GM19025 (cell line): ENCODE measurements around the gene ERC2.

ENCODE experiments used
- ATAC-seq: cut with Tn5 transposase; IDR thresholded peaks from one replicate; pipeline ENCODE4 v1.9.1; 2021; ENCODE audit warnings: mild to moderate bottlenecking, low read depth, moderate library complexity; ENCODE audit not compliant: unreplicated experiment

Gene ERC2

DNA sequence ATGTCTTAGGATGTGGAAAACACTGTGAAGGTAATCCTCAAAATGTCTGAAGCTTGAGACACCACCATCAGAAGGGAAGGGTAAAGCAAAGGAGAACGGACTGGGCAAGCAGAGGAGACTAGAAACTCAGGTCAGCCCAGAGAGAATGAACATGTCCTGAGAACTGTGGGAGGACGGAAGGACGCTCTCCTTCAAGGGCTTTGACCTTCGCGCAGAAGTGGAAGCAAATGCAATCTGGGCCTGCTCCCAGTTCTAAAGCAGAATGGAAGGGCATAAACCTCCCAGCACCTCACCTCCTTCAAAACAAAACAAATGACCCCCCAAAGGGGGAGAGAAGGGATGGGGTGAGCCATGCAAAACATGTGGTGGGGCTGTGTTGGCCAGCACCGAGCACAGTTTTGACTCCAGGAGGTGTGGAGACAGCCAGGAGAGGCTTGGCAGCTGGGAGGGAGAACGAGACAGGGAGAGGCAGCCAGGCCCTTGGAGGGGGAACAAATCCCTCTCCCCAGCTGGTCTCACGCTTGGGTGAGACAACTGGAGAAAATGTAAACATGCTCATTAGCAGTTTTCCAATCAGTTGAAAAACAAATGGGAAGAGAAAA is 758.8 kb downstream of the ERC2 start:
- no peak for ATAC-seq

DNA sequence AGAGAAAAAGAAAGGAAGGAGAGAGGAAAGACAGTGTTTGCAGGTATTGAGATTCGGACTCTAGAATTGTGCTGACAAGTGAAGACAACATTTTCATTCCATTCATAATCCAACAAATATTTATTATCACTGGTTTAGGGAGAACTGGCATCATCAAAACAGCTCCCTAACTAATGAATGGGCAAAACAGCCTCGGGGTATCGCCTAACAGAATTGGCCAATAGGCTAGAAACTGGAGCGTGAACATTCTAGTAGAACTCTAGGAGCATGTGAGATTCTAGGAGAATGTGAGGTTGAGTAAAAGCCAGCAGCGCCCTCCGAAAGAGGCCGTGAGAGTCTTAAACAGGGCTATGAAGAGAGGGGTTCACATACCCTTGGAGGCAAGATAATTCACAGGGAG is 759.3 kb downstream of the ERC2 start:
- ATAC-seq = no peak

DNA sequence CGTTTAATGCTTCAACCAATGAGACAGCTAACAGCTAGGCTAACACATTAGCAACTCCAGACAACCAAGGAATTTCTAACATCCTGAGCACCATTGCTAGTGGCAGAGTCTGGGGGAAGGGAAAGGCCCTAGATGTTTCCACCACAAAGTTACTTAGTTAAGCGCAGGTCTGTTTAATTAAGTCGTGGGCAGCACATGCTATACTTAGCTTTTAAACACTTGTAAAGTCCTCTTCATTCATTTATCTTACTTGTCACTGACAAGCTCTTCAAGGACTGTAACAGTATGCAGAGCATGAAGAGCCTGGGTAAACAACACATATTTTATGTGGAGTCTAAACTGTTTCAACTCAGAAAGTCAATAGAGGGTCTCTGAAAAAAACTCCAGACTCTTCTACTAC is 760.0 kb downstream of the ERC2 start:
- ATAC-seq = no peak

DNA sequence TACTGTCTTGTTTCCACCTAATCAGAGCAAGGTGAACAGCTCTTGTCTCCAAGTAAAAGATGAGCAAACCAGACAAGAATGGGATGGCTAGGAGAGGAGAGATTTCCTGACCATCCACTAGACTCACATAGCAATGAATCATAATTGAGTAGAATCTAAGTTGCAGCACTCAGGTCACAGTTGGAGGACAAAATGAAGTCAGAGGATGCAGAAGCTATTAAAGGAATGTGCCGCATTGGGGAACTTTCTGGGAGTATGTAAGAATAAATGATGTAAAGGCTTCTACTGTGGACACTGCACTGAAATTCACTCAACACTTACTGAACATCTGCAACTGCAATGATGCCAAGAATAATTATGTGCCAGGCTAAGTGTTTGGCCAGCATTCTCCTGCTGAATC is 763.7 kb downstream of the ERC2 start:
- no peak for ATAC-seq

DNA sequence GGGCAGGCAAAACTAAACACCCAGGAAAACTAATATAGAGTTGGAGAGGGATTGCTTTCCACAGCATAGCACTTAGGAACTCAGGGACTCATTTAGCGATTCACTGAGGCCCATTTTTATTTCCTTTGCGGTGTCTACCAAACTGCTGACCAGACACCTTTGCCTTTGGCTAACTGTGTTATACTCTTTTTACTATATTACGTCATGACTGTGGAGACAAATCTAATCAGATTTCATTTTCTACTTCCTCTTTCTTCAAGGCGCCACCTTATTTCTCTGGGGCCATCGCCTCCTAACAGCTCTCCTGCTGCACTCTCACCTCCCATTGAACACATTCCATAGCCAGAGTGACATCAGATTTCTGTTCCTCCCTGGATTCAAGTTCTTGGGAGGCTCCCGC is 765.4 kb downstream of the ERC2 start:
- ATAC-seq = no peak

DNA sequence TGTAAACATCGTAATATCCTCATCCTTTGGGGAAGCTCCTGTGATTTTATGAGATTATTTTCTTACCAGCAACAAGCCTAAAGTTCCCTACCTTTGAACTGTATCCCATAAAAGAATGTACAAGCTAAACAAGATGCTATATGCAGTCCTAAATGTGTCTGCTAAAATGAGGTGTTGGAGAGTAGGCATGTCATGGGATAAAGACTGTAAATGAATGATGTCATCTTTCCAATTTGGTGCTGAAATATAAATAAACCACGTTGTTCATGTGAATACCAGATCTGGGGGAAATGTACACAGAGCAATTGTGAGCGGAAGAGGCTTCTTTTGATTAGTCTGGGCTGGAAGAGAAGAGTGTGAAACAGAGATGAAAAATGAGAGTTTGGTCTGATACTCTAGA is 766.3 kb downstream of the ERC2 start:
- no peak for ATAC-seq

DNA sequence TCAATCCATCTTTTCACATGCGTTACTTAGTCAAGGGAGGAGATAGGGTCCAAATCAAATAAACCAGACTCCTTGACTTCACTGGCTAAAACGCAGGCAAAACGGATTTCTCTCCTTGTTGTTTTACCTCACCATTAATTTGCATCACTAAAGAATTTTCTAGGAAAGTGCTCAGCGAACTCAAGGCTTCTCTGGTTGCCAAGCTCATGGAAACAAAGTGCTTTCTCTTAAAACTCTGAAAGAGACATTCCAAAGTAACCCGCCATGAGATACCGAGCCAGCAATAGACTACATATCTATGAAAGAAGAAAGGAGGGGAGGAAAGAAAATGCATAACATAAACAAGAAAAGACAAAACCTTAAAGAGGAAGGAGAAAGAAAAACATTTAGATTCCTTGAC is 769.4 kb downstream of the ERC2 start:
- ATAC-seq = no peak

DNA sequence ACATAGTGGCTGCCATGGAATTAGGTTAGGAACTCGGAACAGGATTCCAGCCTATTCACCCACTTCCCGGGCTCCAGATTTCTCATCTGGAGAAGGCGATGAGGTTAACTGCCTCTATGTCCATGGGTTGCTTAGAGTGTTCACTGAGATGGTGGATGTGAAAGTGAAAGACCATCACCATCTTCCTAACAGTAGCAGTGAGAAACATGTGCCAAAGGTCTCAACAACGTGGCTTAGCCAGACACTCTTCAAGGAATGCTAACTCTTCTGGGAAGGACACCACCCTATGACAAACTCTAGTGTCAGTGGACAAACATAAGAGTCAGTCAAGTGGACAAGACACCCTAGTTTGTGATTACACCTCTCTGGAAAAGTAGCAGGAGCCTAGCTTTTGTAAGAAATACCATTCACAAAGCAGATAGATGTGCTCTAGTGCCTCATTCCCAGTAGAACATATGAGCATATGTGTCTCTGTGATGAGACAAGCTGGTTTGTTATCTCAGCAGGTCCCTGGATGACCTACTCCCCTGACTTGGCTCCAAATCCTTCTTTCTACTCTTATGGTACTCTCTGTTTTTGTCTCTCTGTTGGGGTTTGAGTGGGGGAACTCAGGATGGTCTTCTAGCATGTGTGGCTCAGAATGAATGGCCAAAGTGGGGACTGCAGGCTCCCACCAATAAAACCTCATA is 770.9 kb downstream of the ERC2 start:
- no peak for ATAC-seq

DNA sequence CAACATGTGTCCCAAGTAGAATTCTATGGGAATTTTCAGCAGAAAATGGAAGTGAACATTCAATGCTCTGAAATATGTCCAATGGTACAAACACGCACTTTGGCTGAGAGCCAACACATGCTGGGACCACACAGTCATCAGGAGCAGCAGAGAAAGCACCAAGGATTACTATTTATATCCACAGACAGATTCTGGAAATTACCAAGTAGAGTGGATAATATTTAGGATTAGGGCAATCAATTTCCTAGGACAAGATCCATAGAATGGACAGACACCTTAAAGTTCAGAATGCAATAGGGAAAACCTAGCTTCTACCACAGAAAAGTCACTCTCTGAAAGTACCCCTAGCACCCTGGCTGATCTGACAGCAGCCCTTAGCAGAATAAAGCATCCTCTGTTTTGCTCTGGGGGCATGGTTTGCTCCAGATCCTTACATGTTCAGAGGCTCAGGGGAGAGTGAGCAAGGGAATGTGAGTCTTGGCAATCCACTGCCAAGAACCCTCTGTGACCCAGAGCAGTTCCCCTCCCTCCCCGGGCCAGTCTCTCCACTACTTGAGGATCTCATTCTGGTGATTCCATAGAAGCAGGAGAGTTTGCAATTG is 775.2 kb downstream of the ERC2 start:
- no peak for ATAC-seq

DNA sequence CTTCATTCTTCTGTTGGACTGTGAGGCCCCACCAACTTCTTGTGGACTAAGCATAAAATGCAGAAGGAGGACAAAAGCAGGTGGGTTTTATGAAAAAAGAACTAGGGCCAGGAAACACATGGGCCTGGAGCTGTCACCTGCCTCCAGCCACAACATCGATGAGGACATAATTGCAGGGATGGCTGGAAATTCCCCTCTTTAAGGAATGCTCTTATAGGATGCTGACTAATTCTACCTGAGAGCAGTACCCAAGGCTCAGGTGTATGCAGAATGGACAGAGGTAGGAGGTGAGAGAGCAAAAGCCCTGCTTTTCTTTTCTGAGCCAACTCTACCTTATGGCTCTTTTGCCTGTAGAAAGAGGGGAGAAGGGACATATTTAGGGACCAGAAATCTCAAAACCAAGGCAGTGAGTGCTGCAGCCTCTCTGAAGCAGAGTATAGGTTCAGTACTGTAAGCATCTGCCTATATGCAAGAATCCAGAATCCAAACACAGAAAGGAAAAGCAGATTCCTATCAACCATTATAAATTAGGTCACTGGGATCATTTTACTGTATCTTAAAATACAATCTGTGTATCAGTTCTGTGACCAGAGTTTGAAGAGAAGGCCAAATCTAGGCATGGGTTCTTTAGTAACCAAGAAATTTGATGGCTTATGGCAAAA is 775.8 kb downstream of the ERC2 start:
- ATAC-seq = no peak

DNA sequence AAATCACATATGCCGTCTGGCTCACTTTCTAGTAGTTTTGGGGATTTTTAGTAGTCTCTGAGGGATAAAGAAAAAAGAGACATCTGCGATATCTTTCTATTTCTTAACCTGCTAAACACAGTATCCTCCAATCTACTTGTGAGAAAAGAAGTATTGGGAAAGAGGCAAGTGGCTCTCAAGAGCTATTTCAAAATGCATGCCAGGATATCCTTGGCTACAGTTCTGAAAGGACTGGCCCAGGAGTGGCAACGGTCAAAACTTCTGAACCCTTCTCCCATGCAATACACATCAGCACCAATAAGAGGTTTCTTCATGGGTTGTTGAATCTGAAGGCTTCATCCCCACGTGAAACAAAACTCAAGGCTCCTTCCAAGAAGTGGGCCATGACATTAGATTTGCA is 777.1 kb downstream of the ERC2 start:
- no peak for ATAC-seq

DNA sequence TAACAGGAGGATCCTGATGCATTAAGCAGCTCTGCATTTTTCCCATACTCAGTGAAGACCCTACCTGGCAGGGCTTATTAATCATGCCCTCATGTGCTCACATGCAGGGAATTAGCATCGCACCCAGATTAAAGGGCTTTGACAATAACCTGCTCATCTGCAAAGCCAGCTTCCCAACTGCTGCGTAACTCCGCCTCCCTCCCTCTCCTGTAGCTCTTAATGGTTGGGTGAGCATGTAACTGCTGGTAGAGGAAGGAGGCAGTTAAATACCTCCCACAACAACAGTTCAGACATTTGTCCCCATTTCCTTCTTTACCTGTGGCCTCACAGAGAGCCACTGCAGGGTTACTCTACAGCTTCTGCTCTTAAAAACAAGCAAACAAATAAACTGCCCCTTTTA is 777.5 kb downstream of the ERC2 start:
- peak; percentile 49 for ATAC-seq

DNA sequence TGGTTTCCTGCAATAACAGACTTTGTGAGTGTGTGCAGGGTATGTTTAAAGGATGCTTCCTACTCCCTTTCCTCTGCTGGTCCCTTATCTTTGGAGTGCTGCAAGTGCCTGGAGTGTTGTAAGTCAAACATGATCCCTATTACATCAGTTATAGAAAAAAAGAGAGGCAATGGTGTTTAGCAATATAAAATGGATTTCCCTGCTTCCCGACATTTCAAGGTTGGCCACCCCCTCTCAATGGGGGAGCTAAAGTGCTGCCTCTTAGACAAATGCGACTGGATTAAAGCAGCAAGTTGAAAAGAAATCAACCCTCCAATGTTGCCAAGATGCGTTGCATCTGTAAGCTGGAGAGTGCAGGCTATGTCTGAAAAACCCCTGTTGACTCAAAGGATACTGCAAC is 778.1 kb downstream of the ERC2 start:
- no peak for ATAC-seq

DNA sequence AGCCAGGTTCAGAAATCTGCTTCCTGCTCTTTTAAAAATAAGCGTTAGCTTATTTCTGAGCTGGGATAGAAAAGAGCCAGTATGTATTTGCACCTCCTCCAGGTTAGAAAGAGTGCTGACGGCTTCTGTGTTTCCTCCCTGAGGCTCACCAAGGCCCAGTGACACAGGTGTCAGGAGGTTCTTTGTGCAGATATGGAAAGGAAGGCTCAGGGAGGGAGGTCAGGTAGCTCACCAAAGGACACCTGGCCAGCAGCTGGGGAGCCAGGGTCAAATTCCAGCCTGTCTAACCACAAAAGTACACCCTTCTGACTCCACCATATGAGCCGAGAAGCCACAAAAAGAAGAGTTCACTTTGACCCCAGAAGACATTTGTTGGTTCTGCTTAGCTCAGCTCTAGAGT is 780.1 kb downstream of the ERC2 start:
- ATAC-seq = no peak

DNA sequence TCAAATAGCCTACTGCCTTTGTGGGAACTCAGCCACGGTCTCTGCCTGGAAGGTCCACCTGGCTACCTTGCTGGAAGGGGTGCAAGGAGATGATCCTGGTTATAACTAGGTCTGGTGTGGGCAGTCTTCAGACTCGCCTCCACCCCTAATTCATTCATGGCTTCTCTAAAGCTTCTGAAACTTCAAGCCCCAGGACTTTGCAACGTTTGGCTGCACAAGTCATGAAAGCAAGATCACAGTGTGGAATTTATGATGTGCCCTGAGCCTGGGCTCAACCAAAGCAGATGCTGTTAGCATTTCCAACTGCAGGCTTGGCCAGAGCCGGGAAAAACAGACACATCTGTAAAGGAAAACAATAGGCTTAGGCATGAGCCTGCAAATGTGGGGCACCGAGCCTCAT is 780.7 kb downstream of the ERC2 start:
- no peak for ATAC-seq

DNA sequence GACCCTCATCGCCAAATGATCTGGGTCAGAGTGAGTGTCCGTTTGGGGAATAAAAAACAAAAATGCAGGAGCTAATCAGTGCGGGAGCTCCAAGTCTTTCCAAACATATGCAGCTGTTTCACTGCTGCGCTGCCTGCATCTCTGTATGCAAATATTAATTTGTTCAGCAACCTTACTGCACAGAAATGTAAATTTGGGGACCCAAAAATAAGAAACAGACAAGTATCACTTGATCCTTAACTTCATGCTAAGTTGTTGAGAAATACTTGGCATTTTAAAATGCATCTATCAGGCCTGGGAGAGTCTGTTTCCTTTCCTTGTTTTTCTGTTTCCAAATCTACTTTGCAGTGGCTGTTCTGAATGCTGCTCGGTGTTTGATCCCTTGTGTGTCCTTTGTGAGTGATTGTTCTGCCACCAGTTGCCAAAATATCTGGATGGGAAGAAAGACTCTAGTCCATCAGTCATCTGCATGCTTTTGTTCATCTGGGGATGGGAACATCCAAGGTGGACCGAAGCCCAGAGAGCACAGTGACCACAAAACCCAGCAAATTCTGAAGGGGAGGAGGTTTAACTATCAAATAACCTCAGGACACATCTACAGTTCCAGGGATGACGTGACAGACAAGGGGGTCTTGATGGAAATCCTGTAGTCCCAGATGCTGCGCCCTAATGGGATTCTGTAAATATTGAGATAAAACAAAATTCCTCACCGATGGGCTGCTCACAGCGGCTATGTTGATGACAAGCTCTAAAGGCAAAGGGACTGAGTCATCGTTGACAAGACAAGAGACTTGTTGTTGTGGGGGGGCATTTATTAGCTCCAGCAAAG is 781.6 kb downstream of the ERC2 start:
- no peak for ATAC-seq

DNA sequence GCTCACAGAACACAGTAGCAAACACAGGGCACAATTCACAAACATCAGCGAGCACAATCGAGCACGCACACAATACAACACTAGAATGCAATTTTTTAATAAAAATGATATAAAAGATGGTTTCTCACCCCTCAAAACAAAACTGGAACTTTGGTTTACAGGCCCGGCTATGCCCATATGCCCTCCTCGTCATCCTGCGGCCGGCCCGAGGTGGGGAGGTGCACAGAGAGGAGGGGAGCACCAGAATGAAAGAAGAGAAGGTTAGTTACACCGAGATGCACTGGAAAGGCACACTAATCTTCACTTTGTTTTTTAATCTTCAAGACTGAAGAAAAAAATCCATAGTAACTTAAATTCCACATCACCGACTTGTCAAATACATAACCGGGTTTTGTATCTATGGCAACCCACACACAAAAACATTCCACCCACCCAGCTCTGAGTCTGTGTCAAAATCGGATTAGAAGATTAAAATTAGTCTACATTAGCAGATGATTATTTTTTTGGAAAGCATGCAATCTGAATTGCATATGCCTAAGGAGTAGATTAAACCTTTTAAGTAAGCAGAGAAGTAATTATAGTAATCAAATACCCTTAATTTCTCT is 784.5 kb downstream of the ERC2 start:
- ATAC-seq = no peak

DNA sequence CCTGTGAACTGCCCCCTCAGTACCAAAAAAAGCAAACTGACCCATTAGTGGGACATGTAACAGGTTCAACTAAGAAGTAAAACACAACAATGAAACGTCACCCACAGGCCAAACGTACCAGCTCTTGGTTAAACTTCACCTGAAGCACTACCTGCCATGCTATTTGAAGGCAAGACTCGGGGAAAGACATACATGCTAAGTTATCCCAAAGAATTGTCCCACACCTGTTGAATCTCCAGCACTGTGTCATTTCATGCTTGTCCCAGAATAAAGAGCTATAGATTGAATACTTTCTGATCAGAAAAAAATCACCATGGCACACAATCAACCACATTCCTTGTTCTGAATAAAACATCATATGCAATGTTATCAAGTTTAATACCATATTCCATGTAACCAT is 785.8 kb downstream of the ERC2 start:
- ATAC-seq = no peak

DNA sequence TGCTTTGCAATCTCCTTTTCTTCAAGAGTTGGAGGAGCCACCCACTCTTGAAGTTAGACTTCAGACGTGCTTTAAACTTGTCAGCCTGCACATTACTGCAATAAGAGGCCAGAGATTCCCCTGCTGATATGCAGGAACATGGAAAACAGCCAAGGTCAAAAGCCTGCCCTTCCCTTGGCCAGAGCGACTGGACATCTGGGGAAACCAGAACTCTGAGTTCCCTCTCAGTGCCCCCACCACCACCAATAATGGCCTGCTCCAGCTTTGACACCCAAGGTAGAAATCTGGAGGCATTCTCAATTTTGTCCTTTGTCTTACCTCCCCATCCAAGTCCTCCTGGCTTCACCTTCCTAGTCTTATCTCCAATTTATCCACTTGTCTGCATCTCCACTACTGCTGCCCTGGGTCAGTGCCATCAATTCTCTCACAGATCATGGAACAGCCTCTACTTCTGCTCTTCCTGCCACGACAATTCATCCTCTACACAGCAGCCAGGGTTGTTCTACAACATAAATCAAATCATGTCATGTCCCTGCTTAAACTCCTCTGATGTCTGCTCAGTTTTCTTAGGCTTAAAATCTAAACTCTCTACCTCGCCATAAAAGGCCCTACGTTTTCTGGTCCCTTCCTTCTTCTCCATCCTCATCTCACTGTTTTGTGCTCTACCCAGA is 789.6 kb downstream of the ERC2 start:
- ATAC-seq = no peak

DNA sequence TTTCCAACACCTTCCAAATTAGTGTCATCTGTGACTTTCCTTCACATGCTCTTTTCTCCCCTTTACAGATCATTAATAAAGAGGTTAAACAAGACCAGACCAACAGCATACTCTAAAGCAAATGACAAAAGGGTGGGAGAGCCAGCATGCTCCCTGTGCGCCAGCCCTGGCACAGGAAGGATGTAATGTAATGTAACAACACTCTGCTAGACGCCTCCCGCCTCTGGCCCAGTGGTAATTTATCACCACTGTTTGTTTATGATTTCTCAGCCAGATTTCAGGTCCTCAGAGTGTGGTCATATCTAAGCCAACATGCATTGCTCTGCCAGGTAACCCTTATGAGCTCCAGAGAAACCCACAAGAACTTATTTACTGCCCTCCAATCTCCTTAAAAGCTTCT is 791.6 kb downstream of the ERC2 start:
- ATAC-seq = no peak
